Gastrocnemius medialis (tissue), 4 donors: ENCODE results near the gene PLEKHG4B. TPM values are rescaled to one million over a fixed set of nuclear protein-coding genes. Genes with fewer than 3 reads are reported as not detected.
A peak's percentile ranks its signal among the peaks of the same experiment; 100 is the strongest.

Source experiments
- ATAC-seq, 2 donors: fragments of 150-250 bp; one replicate each; pipeline ENCODE4 v1.9.1; 2016
- DNase-seq, 2 donors: peaks; one replicate each; pipeline ENCODE4 v3.0.0-alpha.2; 2019
- H3K27ac ChIP-seq, 4 donors: fragments of 200-600 bp; sonication (generic); 1 replicate in 1 of 4; 2 replicates in 3 of 4; pipeline ENCODE4 v1.5.1; 2016 to 2018; ENCODE audit warnings: mild to moderate bottlenecking in 2 of 4, moderate library complexity in 1 of 4
- H3K27me3 ChIP-seq, 3 donors: fragments of 200-600 bp; sonication (generic) in 2 of 3; 1 replicate in 1 of 3; 2 replicates in 2 of 3; pipeline versions ENCODE4 v1.5.1 to v1.6.0; 2016 to 2019; ENCODE audit warnings: mild to moderate bottlenecking in 1 of 3, moderate library complexity in 1 of 3
- H3K36me3 ChIP-seq, 2 donors: fragments of 200-600 bp; sonication (generic) in 1 of 2; one replicate each; pipeline ENCODE4 v1.5.1; 2017 to 2018
- H3K4me1 ChIP-seq, 2 donors: fragments of 200-600 bp; sonication (generic) in 1 of 2; one replicate each; pipeline ENCODE4 v1.5.1; 2016 to 2017; ENCODE audit warnings: mild to moderate bottlenecking in 2 of 2
- H3K4me3 ChIP-seq, 4 donors: fragments of 200-600 bp; sonication (generic) in 3 of 4; 1 replicate in 1 of 4; 2 replicates in 3 of 4; pipeline ENCODE4 v1.5.1; 2016 to 2019; ENCODE audit warnings: mild to moderate bottlenecking in 2 of 4
- H3K9me3 ChIP-seq, 3 donors: fragments of 200-600 bp; sonication (generic) in 2 of 3; 1 replicate in 1 of 3; 2 replicates in 2 of 3; pipeline ENCODE4 v1.5.1; 2016 to 2019
- POLR2A ChIP-seq, 2 donors: fragments of 450-650 bp; IDR thresholded peaks; one replicate each; pipeline ENCODE4 v1.6.1; 2017; ENCODE audit warnings: antibody characterized with exemption in 2 of 2, mild to moderate bottlenecking in 2 of 2, moderate library complexity in 2 of 2
- in situ Hi-C, 4 donors: fragments of 200-750 bp; cut with MboI; loops; one replicate each; pipeline versions ENCODE4 v1.15.0 to v1.8.0; 2017; ENCODE audit warnings: low sequenced_read_pairs in 4 of 4
- intact Hi-C: fragments of 100-400 bp; cut with DNase I; formaldehyde crosslinking; loops from one replicate; pipeline ENCODE4 v1.15.1; 2023; ENCODE audit warnings: low total_unique reads
- total RNA-seq, 4 donors: library from RNA; depleted of rRNA; stranded (reverse); fragments of >200 nt; gene quantifications; one replicate each; pipeline versions ENCODE4 v1.1.0 to v1.2.3, GENCODE V29; 2016
- TF ChIP-seq, protein P1 (sequence below), 5 experiments: fragments of 450-650 bp in 3 of 5; fragments of 200-600 bp in 2 of 5; sonication (generic) in 2 of 5; IDR thresholded peaks in 4 of 5; conservative IDR thresholded peaks in 1 of 5; 1 replicate in 4 of 5; 2 replicates in 1 of 5; pipeline ENCODE4 v1.5.1; 2016 to 2019; ENCODE audit warnings: antibody characterized with exemption in 5 of 5, mild to moderate bottlenecking in 3 of 5, moderate library complexity in 3 of 5

The PLEKHG4B gene
- total RNA-seq, 4 donors from 2014 or later: not detected

- Histone ChIP-seq H3K4me3 (peak overlapping the region; percentile 35 to 58 (median 41)), H3K4me1 (peaks cover 53 to 59% of the 10 kb centered on the region in 2 donors), H3K36me3 (no peaks in the 10 kb centered on the region), H3K27me3 (no peaks in the 10 kb centered on the region), H3K9me3 (no peaks in the 10 kb centered on the region), H3K27ac (peak overlapping the region; percentile 95 to 100 (median 99))
- peak; percentile 53 to 62 for ATAC-seq
- intact Hi-C loops: loop anchor here (1.0 kb wide), 1 partner anchor 30 kb away; the partner anchor contains the start of genes CCDC127 and SDHA
- TF ChIP-seq, protein P1, sequence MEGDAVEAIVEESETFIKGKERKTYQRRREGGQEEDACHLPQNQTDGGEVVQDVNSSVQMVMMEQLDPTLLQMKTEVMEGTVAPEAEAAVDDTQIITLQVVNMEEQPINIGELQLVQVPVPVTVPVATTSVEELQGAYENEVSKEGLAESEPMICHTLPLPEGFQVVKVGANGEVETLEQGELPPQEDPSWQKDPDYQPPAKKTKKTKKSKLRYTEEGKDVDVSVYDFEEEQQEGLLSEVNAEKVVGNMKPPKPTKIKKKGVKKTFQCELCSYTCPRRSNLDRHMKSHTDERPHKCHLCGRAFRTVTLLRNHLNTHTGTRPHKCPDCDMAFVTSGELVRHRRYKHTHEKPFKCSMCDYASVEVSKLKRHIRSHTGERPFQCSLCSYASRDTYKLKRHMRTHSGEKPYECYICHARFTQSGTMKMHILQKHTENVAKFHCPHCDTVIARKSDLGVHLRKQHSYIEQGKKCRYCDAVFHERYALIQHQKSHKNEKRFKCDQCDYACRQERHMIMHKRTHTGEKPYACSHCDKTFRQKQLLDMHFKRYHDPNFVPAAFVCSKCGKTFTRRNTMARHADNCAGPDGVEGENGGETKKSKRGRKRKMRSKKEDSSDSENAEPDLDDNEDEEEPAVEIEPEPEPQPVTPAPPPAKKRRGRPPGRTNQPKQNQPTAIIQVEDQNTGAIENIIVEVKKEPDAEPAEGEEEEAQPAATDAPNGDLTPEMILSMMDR (IDR thresholded peaks at IDR 0.05 in 4 of 5, conservative IDR thresholded peaks at IDR 0.05 in 1 of 5): peak; percentile 94 to 98 (median 98)
- TF ChIP-seq POLR2A (IDR thresholded peaks at IDR 0.05): peak in 1 of 2 donors; percentile 41
- peak; percentile 84 to 91 for DNase-seq
- in situ Hi-C loops: no loop called here
Measured at GRCh38 chr5:188488-189481, 96.8 kb downstream of the PLEKHG4B start.

GRCh38 chr5:189486-189885 lies 97.5 kb downstream of the PLEKHG4B start:
- no peaks in the 10 kb centered on the region for H3K9me3 ChIP-seq
- DNase-seq: no peak
- peak overlapping the region; percentile 95 to 100 (median 99) for H3K27ac ChIP-seq
- H3K36me3 ChIP-seq: no peaks in the 10 kb centered on the region
- in situ Hi-C loops: no loop called here
- no peak for ATAC-seq
- TF ChIP-seq, protein P1 (IDR thresholded peaks at IDR 0.05 in 4 of 5, conservative IDR thresholded peaks at IDR 0.05 in 1 of 5): no peak
- TF ChIP-seq POLR2A (IDR thresholded peaks at IDR 0.05): no peak
- no peaks in the 10 kb centered on the region for H3K27me3 ChIP-seq
- intact Hi-C loops: no loop called here
- H3K4me3 ChIP-seq: no peak overlapping the region
- H3K4me1 ChIP-seq: peaks cover 57 to 64% of the 10 kb centered on the region in 2 donors

- H3K9me3 ChIP-seq: no peaks in the 10 kb centered on the region
- peak overlapping the region; percentile 95 to 100 (median 99) for H3K27ac ChIP-seq
- intact Hi-C loops: loop anchor here (5.0 kb wide), 1 partner anchor 922 kb away; the partner anchor contains the start of gene SLC12A7
- H3K4me3 ChIP-seq: no peak overlapping the region
- H3K27me3 ChIP-seq: no peaks in the 10 kb centered on the region
- in situ Hi-C loops: no loop called here
- H3K4me1 ChIP-seq: peaks cover 62 to 69% of the 10 kb centered on the region in 2 donors
- TF ChIP-seq, protein P1 (IDR thresholded peaks at IDR 0.05 in 4 of 5, conservative IDR thresholded peaks at IDR 0.05 in 1 of 5): no peak
- TF ChIP-seq POLR2A (IDR thresholded peaks at IDR 0.05): no peak
- DNase-seq (no peak), ATAC-seq (no peak)
- H3K36me3 ChIP-seq: no peaks in the 10 kb centered on the region
Measured at GRCh38 chr5:189976-190365, 98.0 kb downstream of the PLEKHG4B start.

DNA sequence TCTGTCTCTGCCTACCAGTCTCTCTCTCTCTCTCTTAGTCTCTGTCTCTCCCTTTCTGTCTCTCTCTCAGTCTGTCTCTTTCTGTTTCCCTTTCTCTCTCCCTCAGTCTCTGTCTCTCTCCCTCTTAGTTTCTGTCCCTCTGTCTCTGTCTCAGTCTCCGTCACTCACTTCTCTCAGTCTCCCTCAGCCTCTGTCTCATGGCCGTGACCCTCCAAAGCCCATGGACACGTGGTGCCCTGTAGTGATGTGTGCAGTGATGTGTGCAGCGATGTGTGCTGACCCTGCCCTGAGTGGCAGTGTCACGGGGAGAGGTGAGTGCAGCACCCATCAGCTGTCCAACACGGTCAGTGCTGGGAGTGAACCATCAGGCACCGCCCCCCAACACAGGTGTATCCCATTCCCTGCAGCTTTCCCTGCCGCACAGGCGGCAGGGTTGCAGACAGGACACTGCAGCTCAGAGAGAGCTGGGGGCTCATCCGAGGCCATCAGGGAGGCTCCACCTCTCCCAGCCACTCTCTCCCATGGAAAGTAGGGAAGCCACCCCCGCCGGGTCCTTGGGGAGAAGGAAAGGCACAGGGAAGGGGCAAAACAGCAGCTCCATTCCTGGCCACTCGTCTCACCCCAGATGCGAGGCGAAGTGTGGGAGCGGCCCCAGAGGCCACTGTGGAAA lies 98.5 kb downstream of the PLEKHG4B start:
- Histone ChIP-seq H3K4me3 (peak overlapping the region in 3 of 4 donors; percentile 33 to 49 (median 34)), H3K27ac (peak overlapping the region; percentile 95 to 100 (median 99)), H3K4me1 (peaks cover 67 to 74% of the 10 kb centered on the region in 2 donors), H3K27me3 (no peaks in the 10 kb centered on the region), H3K36me3 (no peaks in the 10 kb centered on the region), H3K9me3 (no peaks in the 10 kb centered on the region)
- peak; percentile 61 to 70 for DNase-seq
- in situ Hi-C loops (no loop called here), intact Hi-C loops (loop anchor here (5.0 kb wide), 1 partner anchor 922 kb away; the partner anchor contains the start of gene SLC12A7)
- TF ChIP-seq, protein P1 (IDR thresholded peaks at IDR 0.05 in 4 of 5, conservative IDR thresholded peaks at IDR 0.05 in 1 of 5): no peak
- peak; percentile 61 to 77 for TF ChIP-seq POLR2A (IDR thresholded peaks at IDR 0.05)
- peak; percentile 16 to 24 for ATAC-seq
